B cell (primary cell): ENCODE results near the gene SLCO6A1. TPM values are rescaled to one million over a fixed set of nuclear protein-coding genes. Genes with fewer than 3 reads are reported as not detected.

Source experiments
- ATAC-seq: fragments of 200-7000 bp; cut with Tn5 transposase; one replicate; pipeline ENCODE4 v1.10.0; 2021; ENCODE audit warnings: low read depth, mild to moderate bottlenecking, moderate number of reproducible peaks, moderate library complexity
- CTCF ChIA-PET: fragments of 350-600 bp; sonication (Branson Sonifier 250); formaldehyde crosslinking; loops from one replicate; lab custom pipeline; 2021; ENCODE audit warnings: antibody characterized with exemption, inconsistent platforms; lab: Charles Lee
- POLR2A ChIA-PET: fragments of 350-600 bp; sonication (Branson Sonifier 250); formaldehyde crosslinking; loops from one replicate; lab custom pipeline; 2021; ENCODE audit warnings: antibody characterized with exemption; lab: Charles Lee
- DNase-seq: peaks from one replicate; pipeline ENCODE4 v3.0.0; 2013
- H2AFZ ChIP-seq: 2 replicates; pipeline ENCODE4 v1.6.1; 2012; ENCODE audit warnings: mild to moderate bottlenecking, low read depth, low read length; ENCODE audit not compliant: insufficient read depth, poor library complexity, severe bottlenecking
- H3K27ac ChIP-seq, 2 donors: 1 replicate in 1 of 2; 2 replicates in 1 of 2; pipeline ENCODE4 v1.5.1; 2012 to 2013; ENCODE audit warnings: low read length in 2 of 2, mild to moderate bottlenecking in 2 of 2, moderate library complexity in 1 of 2
- H3K27me3 ChIP-seq, 4 experiments: fragments of 200-600 bp in 1 of 4; sonication (generic) in 1 of 4; replicated peaks in 1 of 4; 1 replicate in 2 of 4; 2 replicates in 2 of 4; pipeline versions ENCODE4 v1.6.1 to v1.7.0; 2013 to 2016; ENCODE audit warnings: low read length in 3 of 4, mild to moderate bottlenecking in 2 of 4, mixed read lengths in 1 of 4, moderate library complexity in 1 of 4; ENCODE audit not compliant: insufficient read depth in 4 of 4, control insufficient read depth in 3 of 4; ENCODE audit errors: control extremely low read depth in 1 of 4
- H3K36me3 ChIP-seq, 2 experiments: replicated peaks in 1 of 2; 1 replicate in 1 of 2; 2 replicates in 1 of 2; pipeline versions ENCODE4 v1.6.1 to v1.7.1; 2013; ENCODE audit warnings: low read length in 1 of 2; ENCODE audit not compliant: insufficient read depth in 2 of 2, control insufficient read depth in 1 of 2; ENCODE audit errors: control extremely low read depth in 1 of 2, extremely low read depth in 1 of 2
- H3K4me1 ChIP-seq, 2 donors: fragments of 200-600 bp in 1 of 2; sonication (generic) in 1 of 2; 1 replicate in 1 of 2; 2 replicates in 1 of 2; pipeline versions ENCODE4 v1.5.1 to v1.6.1; 2013 to 2017; ENCODE audit warnings: low read length in 2 of 2; ENCODE audit not compliant: control insufficient read depth in 2 of 2, insufficient read depth in 2 of 2
- H3K4me2 ChIP-seq: replicated peaks from 2 replicates; pipeline ENCODE3; 2012; ENCODE audit warnings: mild to moderate bottlenecking, low read depth, low read length; ENCODE audit not compliant: poor library complexity, severe bottlenecking
- H3K4me3 ChIP-seq, 5 experiments: fragments of 200-600 bp in 1 of 5; sonication (generic) in 1 of 5; 1 replicate in 3 of 5; 2 replicates in 2 of 5; pipeline versions ENCODE4 v1.5.1 to v1.7.0; 2011 to 2016; ENCODE audit warnings: low read length in 4 of 5, mild to moderate bottlenecking in 4 of 5, low read depth in 2 of 5, control low read depth in 1 of 5, moderate library complexity in 1 of 5; ENCODE audit not compliant: insufficient read depth in 1 of 5; ENCODE audit errors: control extremely low read depth in 1 of 5, extremely low read depth in 1 of 5
- H3K79me2 ChIP-seq: fragments of 200-600 bp; sonication (generic); one replicate; pipeline ENCODE4 v1.6.0; 2016; ENCODE audit warnings: low read length; ENCODE audit not compliant: control insufficient read depth, insufficient read depth
- H3K9ac ChIP-seq: fragments of 200-600 bp; sonication (generic); 2 replicates; pipeline ENCODE4 v1.6.1; 2017; ENCODE audit warnings: mild to moderate bottlenecking, low read length, moderate library complexity
- H3K9me3 ChIP-seq, 3 donors: one replicate each; pipeline versions ENCODE4 v1.6.1 to v1.7.1; 2013; ENCODE audit warnings: low read length in 2 of 3; ENCODE audit not compliant: control insufficient read depth in 2 of 3, insufficient read depth in 1 of 3; ENCODE audit errors: control extremely low read depth in 1 of 3
- H4K20me1 ChIP-seq: 2 replicates; pipeline ENCODE4 v1.6.0; 2012; ENCODE audit warnings: mild to moderate bottlenecking, low read length; ENCODE audit not compliant: insufficient read depth, control insufficient read depth, poor library complexity, severe bottlenecking
- H3K27ac Mint-ChIP-seq: one replicate; pipeline ENCODE4 v1.8.0; 2021; ENCODE audit warnings: mixed read lengths
- H3K27me3 Mint-ChIP-seq: one replicate; pipeline ENCODE4 v1.8.0; 2021; ENCODE audit warnings: mixed read lengths
- H3K4me1 Mint-ChIP-seq: one replicate; pipeline ENCODE4 v1.8.0; 2021; ENCODE audit warnings: mixed read lengths
- H3K4me3 Mint-ChIP-seq: one replicate; pipeline ENCODE4 v1.8.0; 2021; ENCODE audit warnings: mixed read lengths
- H3K9me3 Mint-ChIP-seq: one replicate; pipeline ENCODE4 v1.8.0; 2022; ENCODE audit warnings: mixed read lengths; ENCODE audit not compliant: insufficient read depth
- CTCF ChIP-seq: fragments of 200-600 bp; IDR thresholded peaks from one replicate; pipeline ENCODE4 v1.8.0; 2022; ENCODE audit warnings: antibody characterized with exemption, mild to moderate bottlenecking
- EZH2 ChIP-seq: IDR thresholded peaks from 2 replicates; pipeline ENCODE4 v1.6.1; 2012; ENCODE audit warnings: borderline replicate concordance, low read depth, mild to moderate bottlenecking, moderate library complexity, low read length; ENCODE audit not compliant: insufficient read depth, poor library complexity, severe bottlenecking
- WGBS: methylation state at CpG from one replicate; pipeline ENCODE4 v1.1.5; 2013; ENCODE audit warnings: missing lambda C conversion rate; ENCODE audit not compliant: insufficient coverage; 5-methylcytosine and 5-hydroxymethylcytosine counted together
- intact Hi-C: fragments of 100-400 bp; cut with micrococcal nuclease; formaldehyde crosslinking; loops from one replicate; pipeline ENCODE4 v1.10.0; 2022
- polyA plus RNA-seq: library from polyadenylated mRNA; depleted of rRNA; stranded (reverse); fragments of >200 nt; gene quantifications from 2 replicates; pipeline ENCODE4 v1.2.3, GENCODE V29; 2012
- total RNA-seq, 2 donors: library from RNA; stranded (reverse); fragments of 120-200 nt in 1 of 2; gene quantifications; 1 replicate in 1 of 2; 2 replicates in 1 of 2; pipeline versions ENCODE4 v1.2.3 to v1.2.4, GENCODE V29; 2013 to 2022

Gene SLCO6A1
- total and polyA plus RNA-seq, 2 donors (not counting 1 experiment from before 2014, with no cell fraction given): not detected

GRCh38 chr5:102368392-102368791 lies 130.4 kb downstream of the SLCO6A1 start:
- H3K27ac Mint-ChIP-seq: no peak overlapping the region
- no peaks in the 10 kb centered on the region for H4K20me1 ChIP-seq
- TF ChIP-seq EZH2 (no peak), CTCF (no peak)
- DNase-seq (no peak), ATAC-seq (no peak)
- H3K27me3 ChIP-seq: no peaks in the 10 kb centered on the region
- H2AFZ ChIP-seq: no peak overlapping the region
- no peaks in the 10 kb centered on the region for H3K4me1 Mint-ChIP-seq
- no peak overlapping the region for H3K27ac ChIP-seq
- no peak overlapping the region for H3K4me3 ChIP-seq
- no peak overlapping the region for H3K4me2 ChIP-seq
- H3K79me2 ChIP-seq: no peaks in the 10 kb centered on the region
- no peaks in the 10 kb centered on the region for H3K36me3 ChIP-seq
- no peaks in the 10 kb centered on the region for H3K9me3 ChIP-seq
- intact Hi-C loops: no loop called here
- no peak overlapping the region for H3K9ac ChIP-seq
- H3K27me3 Mint-ChIP-seq: no peaks in the 10 kb centered on the region
- H3K9me3 Mint-ChIP-seq: no peaks in the 10 kb centered on the region
- no peak overlapping the region for H3K4me3 Mint-ChIP-seq
- ChIA-PET CTCF (no interaction called here), POLR2A (no interaction called here)
- no peaks in the 10 kb centered on the region for H3K4me1 ChIP-seq

GRCh38 chr5:102341681-102342288 lies 157.0 kb downstream of the SLCO6A1 start:
- Histone ChIP-seq H3K27me3 (no peaks in the 10 kb centered on the region), H3K9ac (no peak overlapping the region), H3K4me3 (no peak overlapping the region), H4K20me1 (no peaks in the 10 kb centered on the region), H3K36me3 (no peaks in the 10 kb centered on the region), H3K27ac (no peak overlapping the region), H3K4me2 (no peak overlapping the region), H3K79me2 (no peaks in the 10 kb centered on the region), H3K9me3 (peaks cover 0 to 1% (median 0%) of the 10 kb centered on the region in 3 donors), H3K4me1 (no peaks in the 10 kb centered on the region), H2AFZ (no peak overlapping the region)
- H3K4me1 Mint-ChIP-seq: no peaks in the 10 kb centered on the region
- ATAC-seq (no peak), DNase-seq (no peak)
- no peak overlapping the region for H3K4me3 Mint-ChIP-seq
- intact Hi-C loops: no loop called here
- WGBS: no CpG with 5 or more reads among the region's 2 CpGs
- ChIA-PET CTCF (no interaction called here), POLR2A (no interaction called here)
- TF ChIP-seq CTCF: no peak
- TF ChIP-seq EZH2: no peak
- H3K27ac Mint-ChIP-seq: no peak overlapping the region
- peaks cover 8% of the 10 kb centered on the region for H3K27me3 Mint-ChIP-seq
- no peaks in the 10 kb centered on the region for H3K9me3 Mint-ChIP-seq
